Mononuclear cell (primary cell): ENCODE measurements around the gene IFNA16. TPM values are rescaled to one million over a fixed set of nuclear protein-coding genes. Genes with fewer than 3 reads are reported as not detected.

Experiments
- total RNA-seq: library from RNA; depleted of rRNA; stranded (reverse); fragments of >200 nt; gene quantifications from one replicate; pipeline ENCODE4 v1.2.3, GENCODE V29; 2012

The IFNA16 gene
- total RNA-seq, 1 donor = not detected

Other genes starting within 250 kb of the IFNA16 start
- 25.4 TPM for gene HACD4, start 185.7 kb downstream of the IFNA16 start, total RNA-seq
- 7.8 TPM for gene IFNB1, start 139.4 kb downstream of the IFNA16 start, total RNA-seq
- gene IFNW1, start 75.5 kb downstream of the IFNA16 start, total RNA-seq = 0.10 TPM
- gene IFNA21, start 50.7 kb downstream of the IFNA16 start, total RNA-seq = not detected
- not detected for gene IFNA4, start 29.7 kb downstream of the IFNA16 start, total RNA-seq
- not detected for gene IFNA7, start 15.1 kb downstream of the IFNA16 start, total RNA-seq
- gene IFNA10, start 10.2 kb downstream of the IFNA16 start, total RNA-seq = not detected
- not detected for gene IFNA17, start 10.9 kb upstream of the IFNA16 start, total RNA-seq
- gene IFNA14, start 22.7 kb upstream of the IFNA16 start, total RNA-seq = not detected
- 0.10 TPM for gene IFNA5, start 88.0 kb upstream of the IFNA16 start, total RNA-seq
- gene KLHL9, start 118.1 kb upstream of the IFNA16 start, total RNA-seq = 22.0 TPM
- 0.10 TPM for gene IFNA6, start 133.6 kb upstream of the IFNA16 start, total RNA-seq
- gene IFNA13, start 150.7 kb upstream of the IFNA16 start, total RNA-seq = not detected
- 0.21 TPM for gene IFNA2, start 168.1 kb upstream of the IFNA16 start, total RNA-seq
- not detected for gene IFNA8, start 191.8 kb upstream of the IFNA16 start, total RNA-seq
- not detected for gene IFNA1, start 223.1 kb upstream of the IFNA16 start, total RNA-seq